IPS-20b (cell line): ENCODE measurements around the gene PRKG1.

Experiments used
- H3K27ac ChIP-seq: one replicate; pipeline ENCODE4 v1.5.1; 2013; ENCODE audit warnings: low read length
- H3K27me3 ChIP-seq: 2 replicates; pipeline ENCODE4 v1.6.1; 2013; ENCODE audit warnings: mild to moderate bottlenecking, low read length, inconsistent platforms; ENCODE audit not compliant: insufficient read depth
- H3K36me3 ChIP-seq: 2 replicates; pipeline ENCODE4 v1.6.1; 2013; ENCODE audit warnings: low read depth, mild to moderate bottlenecking, inconsistent platforms, low read length, moderate library complexity; ENCODE audit not compliant: insufficient read depth
- H3K4me1 ChIP-seq: 2 replicates; pipeline ENCODE4 v1.6.1; 2013; ENCODE audit warnings: mild to moderate bottlenecking, control low read depth, inconsistent platforms, low read length, moderate library complexity; ENCODE audit not compliant: insufficient read depth
- H3K4me3 ChIP-seq: 2 replicates; pipeline ENCODE4 v1.5.1; 2013; ENCODE audit warnings: mild to moderate bottlenecking, low read length, inconsistent platforms
- H3K9ac ChIP-seq: 2 replicates; pipeline ENCODE4 v1.6.1; 2013; ENCODE audit warnings: low read depth, mild to moderate bottlenecking, inconsistent platforms, low read length, moderate library complexity
- H3K9me3 ChIP-seq: 2 replicates; pipeline ENCODE4 v1.6.1; 2013; ENCODE audit warnings: mild to moderate bottlenecking, low read depth, low read length, inconsistent platforms; ENCODE audit not compliant: insufficient read depth

PRKG1 gene

DNA sequence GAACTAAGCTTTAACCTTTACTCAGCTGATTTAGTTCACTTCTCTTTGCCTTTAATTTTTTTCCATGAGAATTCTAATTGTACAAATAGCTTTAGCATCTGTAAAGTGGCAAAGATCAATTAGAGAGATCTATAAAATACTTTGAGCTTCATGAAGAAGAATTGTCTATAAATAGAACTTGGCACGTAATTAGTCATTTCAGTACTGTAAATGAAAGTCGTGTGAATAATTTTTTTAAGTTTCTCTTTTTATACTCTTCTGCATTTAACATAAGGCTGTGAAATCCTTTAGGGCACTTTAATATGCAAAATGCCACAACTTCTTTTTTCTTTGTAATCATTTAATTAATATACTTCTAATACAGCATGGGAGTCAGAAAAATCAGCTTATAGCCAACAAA is 447.3 kb downstream of the PRKG1 start:
- H3K9me3 ChIP-seq, result no peaks in the 10 kb centered on the region
- H3K36me3 ChIP-seq, result no peaks in the 10 kb centered on the region
- H3K27me3 ChIP-seq, result no peaks in the 10 kb centered on the region
- no peak overlapping the region for H3K4me3 ChIP-seq
- no peak overlapping the region for H3K27ac ChIP-seq
- H3K9ac ChIP-seq, result no peak overlapping the region
- no peaks in the 10 kb centered on the region for H3K4me1 ChIP-seq

GRCh38 chr10:51522858-51523257 is 448.6 kb downstream of the PRKG1 start:
- Histone ChIP-seq H3K27me3 (no peaks in the 10 kb centered on the region), H3K27ac (no peak overlapping the region), H3K4me3 (no peak overlapping the region), H3K36me3 (no peaks in the 10 kb centered on the region), H3K9me3 (no peaks in the 10 kb centered on the region), H3K9ac (no peak overlapping the region), H3K4me1 (peaks cover 6% of the 10 kb centered on the region; the same call in 1 of the 2 replicates)

DNA sequence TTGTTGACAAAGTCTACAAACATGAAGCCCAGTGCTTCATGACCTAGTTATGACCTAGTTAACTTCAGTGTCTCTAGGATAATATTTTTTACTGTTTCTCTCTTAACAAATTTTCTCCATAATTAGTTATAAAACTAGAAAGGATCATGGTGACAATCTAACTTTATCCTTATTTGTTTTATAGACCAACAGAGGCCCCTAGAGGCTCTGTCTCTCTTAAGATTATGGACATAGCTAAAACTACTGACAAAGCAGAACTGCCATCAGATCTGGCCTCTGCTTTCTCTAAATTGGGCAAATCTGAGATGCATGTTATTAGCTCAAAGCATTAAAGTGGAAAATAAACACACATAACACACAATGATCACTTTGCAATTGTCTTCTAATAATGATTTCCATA is 449.2 kb downstream of the PRKG1 start:
- Histone ChIP-seq H3K27me3 (no peaks in the 10 kb centered on the region), H3K4me3 (no peak overlapping the region), H3K9me3 (no peaks in the 10 kb centered on the region), H3K27ac (no peak overlapping the region), H3K9ac (no peak overlapping the region), H3K4me1 (peaks cover 10% of the 10 kb centered on the region; the same call in 1 of the 2 replicates), H3K36me3 (no peaks in the 10 kb centered on the region)

DNA sequence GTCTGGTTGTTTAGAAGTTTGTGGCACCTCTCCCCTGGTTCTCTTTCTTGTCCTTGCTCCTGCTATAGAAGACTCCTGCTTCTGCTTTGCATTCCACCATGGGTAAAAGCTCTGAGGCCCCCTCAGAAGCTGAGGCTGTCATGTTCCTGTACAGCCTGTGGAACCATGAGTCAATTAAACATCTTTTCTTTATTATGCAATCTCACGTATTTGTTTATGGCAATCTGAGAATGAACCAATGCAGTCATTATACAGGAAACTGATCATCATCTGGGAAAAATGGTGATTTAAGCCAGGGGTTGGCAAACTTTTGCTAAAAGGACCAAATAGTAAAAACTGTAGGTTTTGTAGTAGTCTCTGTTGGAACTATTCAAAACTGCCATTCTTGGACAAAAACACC is 449.8 kb downstream of the PRKG1 start:
- no peak overlapping the region for H3K4me3 ChIP-seq
- no peaks in the 10 kb centered on the region for H3K36me3 ChIP-seq
- H3K27me3 ChIP-seq, result no peaks in the 10 kb centered on the region
- peaks cover 10% of the 10 kb centered on the region; the same call in 1 of the 2 replicates for H3K4me1 ChIP-seq
- no peaks in the 10 kb centered on the region for H3K9me3 ChIP-seq
- H3K27ac ChIP-seq, result no peak overlapping the region
- H3K9ac ChIP-seq, result no peak overlapping the region

GRCh38 chr10:51527522-51528219 is 453.4 kb downstream of the PRKG1 start:
- H3K9me3 ChIP-seq, result no peaks in the 10 kb centered on the region
- peaks cover 10% of the 10 kb centered on the region; the same call in 1 of the 2 replicates for H3K4me1 ChIP-seq
- H3K9ac ChIP-seq, result no peak overlapping the region
- no peak overlapping the region for H3K27ac ChIP-seq
- H3K36me3 ChIP-seq, result no peaks in the 10 kb centered on the region
- no peaks in the 10 kb centered on the region for H3K27me3 ChIP-seq
- H3K4me3 ChIP-seq, result no peak overlapping the region

DNA sequence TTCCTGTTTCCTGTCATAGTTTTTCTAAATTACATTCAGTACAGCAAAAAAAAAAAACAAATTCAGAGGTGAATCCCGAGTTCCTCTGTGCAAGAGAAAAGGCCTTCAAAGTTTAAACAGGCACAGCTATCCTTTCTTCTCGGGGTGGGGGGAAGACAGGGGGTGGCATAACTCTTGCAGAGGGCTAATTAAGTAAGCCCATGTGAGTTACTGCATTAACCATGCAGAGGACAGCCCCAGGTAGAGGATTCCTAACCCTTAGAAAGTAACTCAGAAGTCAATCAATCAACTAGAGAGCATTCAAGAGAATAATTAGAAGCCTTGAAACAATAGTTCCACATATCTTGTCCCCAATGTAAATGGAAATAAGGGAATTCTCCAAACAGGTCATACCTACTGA is 454.2 kb downstream of the PRKG1 start:
- peaks cover 10% of the 10 kb centered on the region; the same call in 1 of the 2 replicates for H3K4me1 ChIP-seq
- H3K9ac ChIP-seq, result no peak overlapping the region
- no peak overlapping the region for H3K4me3 ChIP-seq
- no peaks in the 10 kb centered on the region for H3K36me3 ChIP-seq
- H3K27me3 ChIP-seq, result no peaks in the 10 kb centered on the region
- H3K27ac ChIP-seq, result no peak overlapping the region
- no peaks in the 10 kb centered on the region for H3K9me3 ChIP-seq

DNA sequence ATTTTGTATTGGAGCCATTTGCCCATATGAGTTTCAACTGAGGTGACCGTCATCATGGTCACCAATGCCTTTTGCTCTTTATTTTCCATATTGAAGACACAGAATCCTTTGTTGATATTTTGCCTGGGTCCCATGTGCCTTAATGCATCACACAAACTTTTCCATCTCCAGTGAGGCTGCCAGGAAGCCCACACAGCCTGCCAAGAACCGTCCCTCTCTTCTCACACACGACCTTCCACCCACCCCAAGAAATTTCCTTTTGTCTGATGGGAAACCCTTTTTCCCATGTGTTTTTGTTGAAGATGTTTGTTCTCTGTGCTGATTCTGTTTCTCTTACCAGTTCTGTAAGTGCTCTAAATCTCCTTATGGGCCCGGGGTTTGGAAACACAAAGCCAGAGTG is 456.3 kb downstream of the PRKG1 start:
- H3K4me3 ChIP-seq, result no peak overlapping the region
- H3K27ac ChIP-seq, result no peak overlapping the region
- no peaks in the 10 kb centered on the region for H3K9me3 ChIP-seq
- H3K36me3 ChIP-seq, result no peaks in the 10 kb centered on the region
- H3K9ac ChIP-seq, result no peak overlapping the region
- H3K4me1 ChIP-seq, result peaks cover 10% of the 10 kb centered on the region; the same call in 1 of the 2 replicates
- no peaks in the 10 kb centered on the region for H3K27me3 ChIP-seq

- Histone ChIP-seq H3K27me3 (no peaks in the 10 kb centered on the region), H3K4me1 (peaks cover 10% of the 10 kb centered on the region; the same call in 1 of the 2 replicates), H3K36me3 (no peaks in the 10 kb centered on the region), H3K9me3 (no peaks in the 10 kb centered on the region), H3K27ac (no peak overlapping the region), H3K9ac (no peak overlapping the region), H3K4me3 (no peak overlapping the region)
Measured at GRCh38 chr10:51532044-51532443, 457.8 kb downstream of the PRKG1 start.

DNA sequence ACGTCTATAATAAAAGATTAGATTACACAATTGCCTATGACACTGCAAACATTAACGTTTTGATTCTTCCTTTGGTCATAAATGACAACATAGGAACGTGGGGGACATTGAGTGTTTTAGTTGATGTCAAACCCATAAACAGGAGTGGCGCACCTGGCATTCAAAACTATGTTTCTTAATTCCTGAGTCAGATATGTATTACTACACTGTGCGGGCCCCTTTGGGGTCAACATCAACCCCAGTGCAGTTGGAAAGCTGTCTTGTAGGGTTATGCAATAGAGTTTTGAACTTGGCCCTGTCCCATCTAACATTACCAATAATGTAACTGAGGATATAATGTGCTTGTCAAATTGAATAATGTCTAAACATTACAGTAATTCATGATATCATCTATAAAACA is 468.6 kb downstream of the PRKG1 start:
- Histone ChIP-seq H3K9ac (no peak overlapping the region), H3K4me1 (no peaks in the 10 kb centered on the region), H3K9me3 (no peaks in the 10 kb centered on the region), H3K4me3 (no peak overlapping the region), H3K36me3 (no peaks in the 10 kb centered on the region), H3K27me3 (no peaks in the 10 kb centered on the region), H3K27ac (no peak overlapping the region)

- no peaks in the 10 kb centered on the region for H3K36me3 ChIP-seq
- H3K9ac ChIP-seq, result no peak overlapping the region
- no peak overlapping the region for H3K27ac ChIP-seq
- no peak overlapping the region for H3K4me3 ChIP-seq
- no peaks in the 10 kb centered on the region for H3K9me3 ChIP-seq
- no peaks in the 10 kb centered on the region for H3K27me3 ChIP-seq
- H3K4me1 ChIP-seq, result no peaks in the 10 kb centered on the region
Measured at GRCh38 chr10:51544933-51545332, 470.6 kb downstream of the PRKG1 start.

DNA sequence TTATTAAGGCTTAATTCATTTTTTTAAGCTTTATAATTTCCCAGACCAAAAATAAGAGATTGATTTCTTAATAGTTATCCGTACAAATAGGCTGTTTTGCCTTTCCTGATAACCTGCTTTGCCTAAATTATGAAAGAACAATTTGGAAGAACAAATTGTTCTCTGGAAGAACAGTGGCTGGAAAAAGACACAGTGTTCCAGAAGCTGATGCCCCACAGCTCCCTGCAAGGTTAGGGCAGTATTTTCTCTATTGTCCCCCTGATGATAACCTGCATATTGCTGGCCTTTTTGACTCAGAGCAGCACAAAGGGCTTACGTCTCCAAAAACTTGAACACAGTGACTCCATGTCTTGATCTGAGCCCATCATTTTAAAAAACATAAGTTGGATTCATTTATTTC is 473.7 kb downstream of the PRKG1 start:
- Histone ChIP-seq H3K9me3 (no peaks in the 10 kb centered on the region), H3K27ac (no peak overlapping the region), H3K4me1 (no peaks in the 10 kb centered on the region), H3K36me3 (no peaks in the 10 kb centered on the region), H3K9ac (no peak overlapping the region), H3K27me3 (no peaks in the 10 kb centered on the region), H3K4me3 (no peak overlapping the region)

- Histone ChIP-seq H3K27ac (no peak overlapping the region), H3K4me3 (no peak overlapping the region), H3K9me3 (no peaks in the 10 kb centered on the region)
Measured at GRCh38 chr10:51552879-51553278, 478.6 kb downstream of the PRKG1 start.

More at GRCh38 chr10:51552879-51553278, 478.6 kb downstream of the PRKG1 start:
- no peaks in the 10 kb centered on the region for H3K27me3 ChIP-seq
- H3K4me1 ChIP-seq, result no peaks in the 10 kb centered on the region
- H3K36me3 ChIP-seq, result no peaks in the 10 kb centered on the region
- H3K9ac ChIP-seq, result no peak overlapping the region
